K562 (cell line): ENCODE measurements around the gene C17orf75. TPM values are rescaled to one million over a fixed set of nuclear protein-coding genes. Genes with fewer than 3 reads are reported as not detected.
A peak's percentile ranks its signal among the peaks of the same experiment; 100 is the strongest.

Experiments used
- ATAC-seq: fragments of 200-7000 bp; cut with Tn5 transposase; 3 replicates; pipeline ENCODE4 v1.9.1; 2020; ENCODE audit warnings: moderate library complexity
- BruUV-seq: library from RNA; stranded (reverse); fragments of 400-500 nt; replicated peaks from 2 replicates; lab custom pipeline; 2021; lab: Mats Ljungman, UMichigan
- CTCF ChIA-PET: fragments of 300-600 bp; formaldehyde crosslinking; extraction: SDS; loops from one replicate; lab custom pipeline; 2021; ENCODE audit warnings: low intra/inter-chr PET ratio; lab: Yijun Ruan, JAX
- POLR2A ChIA-PET: fragments of 300-600, 350-650 bp; sonication (Branson Sonifier 250); formaldehyde crosslinking; extraction: SDS; loops from one replicate; lab custom pipeline; 2021; ENCODE audit warnings: antibody characterized with exemption, inconsistent platforms; lab: Yijun Ruan, JAX
- DNase-seq, 4 experiments: peaks; one replicate each; pipeline versions ENCODE4 v3.0.0 to v3.0.0-alpha.2; 2011 to 2018; ENCODE audit warnings: low spot score in 3 of 4, mixed read lengths in 3 of 4; ENCODE audit errors: extremely low read depth in 1 of 4
- FAIRE-seq: peaks from 2 replicates; lab custom pipeline; 2011; peaks lifted over from hg19 to GRCh38; lab: Jason Lieb, UNC
- H2AFZ ChIP-seq: 2 replicates; pipeline ENCODE4 v1.6.0; 2011; ENCODE audit warnings: low read depth, low read length, control low read depth, inconsistent platforms
- H3K27ac ChIP-seq: fragments of 200-600 bp; 3 replicates; pipeline ENCODE4 v1.8.0; 2011; ENCODE audit warnings: low read depth, mild to moderate bottlenecking, control low read depth, inconsistent platforms, low read length, moderate library complexity, mixed read lengths; ENCODE audit errors: extremely low read depth
- H3K27me3 ChIP-seq, 2 experiments: fragments of 300-600 bp in 1 of 2; 2 replicates in 1 of 2; 3 replicates in 1 of 2; pipeline versions ENCODE4 v1.6.0 to v1.8.0; 2011; ENCODE audit warnings: inconsistent platforms in 2 of 2, low read length in 2 of 2, mild to moderate bottlenecking in 1 of 2, mixed read lengths in 1 of 2, moderate library complexity in 1 of 2; ENCODE audit not compliant: control insufficient read depth in 2 of 2, insufficient read depth in 2 of 2
- H3K36me3 ChIP-seq: fragments of 300-600 bp; 3 replicates; pipeline ENCODE4 v1.8.0; 2011; ENCODE audit warnings: mild to moderate bottlenecking, low read length, inconsistent platforms; ENCODE audit not compliant: control insufficient read depth, insufficient read depth
- H3K4me1 ChIP-seq, 2 experiments: fragments of 200-600 bp in 1 of 2; replicated peaks in 1 of 2; 2 replicates in 1 of 2; 3 replicates in 1 of 2; pipeline versions ENCODE4 v1.5.1 to v1.8.0; 2011; ENCODE audit warnings: inconsistent platforms in 2 of 2, low read length in 2 of 2, mild to moderate bottlenecking in 1 of 2, mixed read lengths in 1 of 2, moderate library complexity in 1 of 2; ENCODE audit not compliant: control insufficient read depth in 2 of 2, insufficient read depth in 2 of 2
- H3K4me2 ChIP-seq: 2 replicates; pipeline ENCODE4 v1.6.1; 2011; ENCODE audit warnings: low read length, control low read depth, inconsistent platforms, mixed read lengths; ENCODE audit not compliant: insufficient read depth
- H3K4me3 ChIP-seq: fragments of 200-600 bp; sonication (generic), shearing (Covaris generic); 2 replicates; pipeline ENCODE4 v1.5.1; 2016; ENCODE audit warnings: control low read depth, inconsistent platforms
- H3K79me2 ChIP-seq: fragments of 200-600 bp; 3 replicates; pipeline ENCODE4 v1.8.0; 2011; ENCODE audit warnings: low read length, inconsistent platforms; ENCODE audit not compliant: control insufficient read depth, insufficient read depth
- H3K9ac ChIP-seq, 2 experiments: 2 replicates each; pipeline versions ENCODE4 v1.6.0 to v1.6.1; 2011; ENCODE audit warnings: low read depth in 2 of 2, low read length in 2 of 2, control low read depth in 1 of 2, inconsistent platforms in 1 of 2, mild to moderate bottlenecking in 1 of 2, mixed read lengths in 1 of 2; ENCODE audit not compliant: insufficient read depth in 1 of 2
- H3K9me1 ChIP-seq: one replicate; pipeline ENCODE4 v1.6.0; 2011; ENCODE audit warnings: inconsistent platforms, mild to moderate bottlenecking, low read length, moderate library complexity; ENCODE audit not compliant: control insufficient read depth, insufficient read depth
- H3K9me3 ChIP-seq: replicated peaks from 2 replicates; pipeline ENCODE4 v1.5.1; 2011; ENCODE audit warnings: low read depth, low read length, inconsistent platforms; ENCODE audit not compliant: control insufficient read depth, insufficient read depth
- H4K20me1 ChIP-seq: replicated peaks from 2 replicates; pipeline ENCODE4 v1.6.1; 2011; ENCODE audit warnings: low read length, inconsistent platforms, mixed read lengths; ENCODE audit not compliant: control insufficient read depth, insufficient read depth
- ADNP ChIP-seq: fragments of 200-800 bp; sonication (Bioruptor generic); IDR thresholded peaks from 2 replicates; pipeline ENCODE4 v1.6.1; 2016; ENCODE audit warnings: missing genetic modification characterization, missing compliant biosample characterization
- COPS2 ChIP-seq: fragments of 450-650 bp; conservative IDR thresholded peaks from 2 replicates; pipeline ENCODE4 v1.6.1; 2016; ENCODE audit warnings: mild to moderate bottlenecking, moderate library complexity
- DACH1 ChIP-seq: fragments of 450-650 bp; IDR thresholded peaks from 2 replicates; pipeline ENCODE4 v1.6.1; 2018; ENCODE audit not compliant: partially characterized antibody
- HNRNPL ChIP-seq: fragments of 200-400 bp; formaldehyde crosslinking; IDR thresholded peaks from 2 replicates; pipeline ENCODE4 v1.6.1; 2017; ENCODE audit warnings: low read depth, mild to moderate bottlenecking, low read length
- JUN ChIP-seq, 2 experiments: sonication (generic) in 1 of 2; formaldehyde crosslinking in 1 of 2; IDR thresholded peaks; 2 replicates each; pipeline versions ENCODE4 v1.6.1 to v1.8.0; 2012 to 2022; ENCODE audit warnings: borderline replicate concordance in 2 of 2, mild to moderate bottlenecking in 2 of 2, improper control_type of control experiment in 1 of 2, low read depth in 1 of 2, low read length in 1 of 2, missing genetic modification reagents in 1 of 2
- TEAD2 ChIP-seq: fragments of 450-650 bp; IDR thresholded peaks from 2 replicates; pipeline ENCODE4 v1.6.1; 2016; ENCODE audit warnings: missing genetic modification characterization, control low read depth, missing compliant biosample characterization
- ZBTB9 ChIP-seq: fragments of 450-650 bp; formaldehyde crosslinking; IDR thresholded peaks from 2 replicates; pipeline ENCODE4 v1.4.0; 2020; ENCODE audit warnings: mild to moderate bottlenecking, moderate library complexity
- ZNF184 ChIP-seq: sonication (generic); formaldehyde crosslinking; IDR thresholded peaks from 2 replicates; pipeline ENCODE4 v1.5.0; 2020; ENCODE audit warnings: missing genetic modification reagents
- ZNF384 ChIP-seq: IDR thresholded peaks from 2 replicates; pipeline ENCODE4 v1.6.1; 2012; ENCODE audit warnings: low read depth, low read length, improper control_type of control experiment
- WGBS: fragments of 100-300 bp; shearing (Covaris generic); methylation state at CpG from one replicate; pipeline ENCODE4 v1.1.6; 2016; ENCODE audit warnings: low coverage, mixed read lengths; ENCODE audit not compliant: insufficient coverage; ENCODE audit errors: missing lambda C conversion rate; 5-methylcytosine and 5-hydroxymethylcytosine counted together
- in situ Hi-C: fragments of 300-500 bp; cut with MboI; formaldehyde crosslinking; loops from 4 replicates; pipeline ENCODE4 v1.15.0; 2018; ENCODE audit warnings: inconsistent platforms, mixed read lengths
- intact Hi-C: fragments of 100-400 bp; cut with micrococcal nuclease; formaldehyde crosslinking; loops from 2 replicates; pipeline ENCODE4 v1.14.2; 2022
- polyA plus RNA-seq, 8 experiments: library from polyadenylated mRNA; depleted of rRNA in 4 of 8; stranded (reverse) in 5 of 8; unstranded in 3 of 8; fragments of >200 nt; fragmentation: Nextera tagmentation in 2 of 8; fragmentation: Illumina TruSeq in 1 of 8; extraction: Ambion mirVana in 2 of 8; extraction: Trizol in 1 of 8; gene quantifications; 2 replicates each; pipeline versions ENCODE4 v1.2.1 to v1.2.3, GENCODE V29; 2011 to 2014; ENCODE audit warnings: inconsistent platforms in 1 of 8, missing spikeins in 1 of 8
- total RNA-seq, 7 experiments: library from RNA; depleted of rRNA in 6 of 7; stranded (reverse); fragments of >200 nt in 6 of 7; fragmentation: Illumina TruSeq in 2 of 7; extraction: Trizol in 2 of 7; gene quantifications; 2 replicates each; pipeline versions ENCODE4 v1.2.1 to v1.2.3, GENCODE V29; 2011 to 2021; ENCODE audit warnings: low replicate concordance in 1 of 7
- TF ChIP-seq, protein P1 (sequence below): fragments of 250-450 bp; sonication (Bioruptor Pico); IDR thresholded peaks from 2 replicates; pipeline ENCODE4 v1.5.0; 2021; ENCODE audit warnings: mild to moderate bottlenecking, moderate library complexity

Gene C17orf75
- total and polyA plus RNA-seq, 9 of the 15 experiments (the other 6 are each of a cell fraction or from before 2014, with no cell fraction given) = 15.5 to 55.7 (median 18.5) TPM

GRCh38 chr17:32297424-32297823, 44.5 kb downstream of the C17orf75 start:
- WGBS = 44% methylated on average over 2 of the region's 2 CpGs
- ChIA-PET POLR2A (interaction anchor here (1.5 to 2.5 kb wide), 2 partner anchors 10 to 18 kb away, joined by 6 to 14 read pairs; no protein-coding TSS in a partner anchor), CTCF (no interaction called here)
- Histone ChIP-seq H3K4me1 (peaks cover 8% of the 10 kb centered on the region in 2 experiments; a peak in 3 of 5 replicates), H3K9me1 (no peaks in the 10 kb centered on the region), H3K27me3 (no peaks in the 10 kb centered on the region), H3K27ac (no peak overlapping the region), H3K36me3 (no peaks in the 10 kb centered on the region), H2AFZ (no peak overlapping the region), H4K20me1 (0 out of 2 replicates have a peak, but pooled peaks cover 4% of the 10 kb centered on the region), H3K9ac (no peak overlapping the region), H3K4me3 (no peak overlapping the region), H3K79me2 (no peaks in the 10 kb centered on the region), H3K9me3 (no peaks in the 10 kb centered on the region), H3K4me2 (no peak overlapping the region)
- TF ChIP-seq ZNF384 = peak; percentile 85
- no peak for TF ChIP-seq JUN (IDR thresholded peaks at IDR 0.05; ENCODE audit: borderline replicate concordance, low read depth, low read length)
- no peak for TF ChIP-seq JUN (CRISPR knock-in tag; IDR thresholded peaks at IDR 0.05; ENCODE audit: borderline replicate concordance)
- peak; percentile 40; the same call in 1 of the 2 replicates for TF ChIP-seq ZBTB9
- BruUV-seq = no TSS peak
- intact Hi-C loops (no loop called here), in situ Hi-C loops (no loop called here)
- no peak for DNase-seq
- no peak for ATAC-seq
- no peak for FAIRE-seq

DNA sequence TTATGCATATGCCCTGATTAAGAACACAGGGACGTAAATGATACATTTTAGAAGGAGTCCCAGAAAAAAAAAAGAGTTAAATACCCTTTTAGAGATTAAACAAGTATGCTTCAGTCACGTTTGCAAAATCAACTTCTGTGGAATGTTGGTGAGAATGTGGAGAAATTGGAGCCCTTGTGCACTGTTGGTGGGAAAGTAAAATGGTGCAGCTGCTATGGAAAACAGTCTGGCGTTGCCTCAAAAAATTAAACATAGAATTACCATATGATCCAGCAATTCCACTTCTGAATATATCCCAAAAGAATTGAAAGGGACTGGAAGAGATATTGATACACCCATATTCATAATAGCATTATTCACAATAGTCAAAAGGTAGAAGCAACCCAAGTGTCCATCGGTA, 49.9 kb downstream of the C17orf75 start:
- no TSS peak for BruUV-seq
- intact Hi-C loops = no loop called here
- Histone ChIP-seq H2AFZ (no peak overlapping the region), H3K36me3 (no peaks in the 10 kb centered on the region), H3K9me3 (no peaks in the 10 kb centered on the region), H3K4me1 (peaks cover 6 to 14% of the 10 kb centered on the region in 2 experiments), H3K4me3 (no peak overlapping the region), H3K9me1 (no peaks in the 10 kb centered on the region), H3K4me2 (no peak overlapping the region), H3K9ac (no peak overlapping the region), H3K27me3 (no peaks in the 10 kb centered on the region), H3K79me2 (no peaks in the 10 kb centered on the region), H4K20me1 (no peaks in the 10 kb centered on the region), H3K27ac (no peak overlapping the region)
- POLR2A ChIA-PET = no interaction called here
- FAIRE-seq = no peak
- ATAC-seq = no peak
- CTCF ChIA-PET = no interaction called here
- WGBS = 28% methylated on average over 4 of the region's 4 CpGs
- in situ Hi-C loops = no loop called here
- no peak for DNase-seq
- TF ChIP-seq TEAD2 (tag) = no peak
- no peak for TF ChIP-seq DACH1
- TF ChIP-seq HNRNPL = no peak
- TF ChIP-seq COPS2 = no peak
- TF ChIP-seq, protein P1, sequence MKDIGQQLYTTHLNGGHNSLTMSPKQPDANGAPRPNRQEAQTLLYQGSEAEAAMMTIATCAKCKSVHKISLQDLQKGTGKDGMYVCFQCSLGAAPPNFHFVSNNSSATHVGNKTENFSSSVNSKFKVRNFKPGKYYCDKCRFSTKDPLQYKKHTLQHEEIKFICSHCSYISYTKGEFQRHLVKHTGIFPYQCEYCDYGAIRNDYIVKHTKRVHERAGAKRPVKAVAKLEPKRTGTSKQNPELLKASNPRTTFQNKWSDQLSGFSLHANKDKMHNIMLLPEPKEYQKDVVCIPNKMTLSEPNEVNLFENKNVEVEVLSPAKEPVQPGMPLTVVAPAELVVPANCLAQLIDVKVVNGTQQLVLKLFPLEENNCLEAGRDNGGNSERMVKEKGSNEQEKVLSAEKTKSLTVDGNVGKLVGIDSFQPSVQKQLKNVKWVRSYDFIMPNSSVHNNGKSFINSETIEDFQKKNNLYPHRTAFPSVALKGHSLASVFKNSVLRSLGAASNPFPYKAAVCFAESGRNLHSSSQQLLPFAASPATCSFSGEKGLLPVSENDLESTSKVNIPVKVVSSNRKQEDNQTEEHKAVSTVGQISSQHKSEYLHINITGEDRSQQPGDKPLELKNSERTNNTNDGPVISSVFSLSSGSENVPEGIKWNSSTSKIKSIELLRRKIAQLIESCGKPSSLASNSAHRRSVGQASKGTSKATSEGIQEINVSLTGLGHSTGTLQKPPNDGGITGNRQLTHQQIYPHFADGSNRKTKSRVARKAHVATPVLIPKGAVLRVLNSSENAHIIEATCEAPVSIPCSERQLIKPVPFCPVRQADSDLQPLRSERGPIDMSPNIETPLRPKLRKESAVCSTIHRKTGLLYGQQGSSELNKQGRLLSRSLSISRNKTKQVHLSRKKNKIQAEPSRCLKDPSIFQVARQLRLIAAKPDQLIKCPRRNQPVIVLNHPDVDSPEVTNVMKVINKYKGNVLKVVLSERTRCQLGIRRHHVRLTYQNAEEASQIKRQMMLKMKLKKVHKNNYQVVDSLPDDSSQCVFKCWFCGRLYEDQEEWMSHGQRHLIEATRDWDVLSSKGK (CRISPR knock-in tag) = no peak
- TF ChIP-seq ADNP = no peak
- TF ChIP-seq ZNF184 (CRISPR knock-in tag) = no peak
